Measurements from ENCODE around the gene PNKD.
A peak's percentile ranks its signal among the peaks of the same experiment; 100 is the strongest.

Gene PNKD

GRCh38 chr2:218320704-218321336, 50.5 kb downstream of the PNKD start:
- DNase-seq, result no peak

GRCh38 chr2:218322768-218323525, 52.6 kb downstream of the PNKD start:
- DNase-seq, result peak; percentile 51 to 77

- peak in 1 of 2 donors; percentile 30 for DNase-seq
Observed at GRCh38 chr2:218323526-218324472, 53.5 kb downstream of the PNKD start.

GRCh38 chr2:218325566-218326160, 55.3 kb downstream of the PNKD start:
- no peak for DNase-seq

- no peak for DNase-seq
Observed at GRCh38 chr2:218326315-218326714, 56.0 kb downstream of the PNKD start.

GRCh38 chr2:218327451-218328210, 57.3 kb downstream of the PNKD start:
- DNase-seq, result no peak

GRCh38 chr2:218328294-218328693, 58.0 kb downstream of the PNKD start:
- DNase-seq, result no peak

- no peak for DNase-seq
Observed at GRCh38 chr2:218329027-218329825, 58.9 kb downstream of the PNKD start.

- no peak for DNase-seq
Observed at GRCh38 chr2:218329826-218330593, 59.7 kb downstream of the PNKD start.

- DNase-seq, result no peak
Observed at GRCh38 chr2:218331745-218332144, 61.4 kb downstream of the PNKD start.

GRCh38 chr2:218332288-218332687, 62.0 kb downstream of the PNKD start:
- DNase-seq, result no peak

GRCh38 chr2:218332920-218333645, 62.8 kb downstream of the PNKD start:
- peak; percentile 44 to 91 for DNase-seq

GRCh38 chr2:218334531-218334930, 64.2 kb downstream of the PNKD start:
- DNase-seq, result no peak

- no peak for DNase-seq
Observed at GRCh38 chr2:218340656-218341055, 70.3 kb downstream of the PNKD start.

- DNase-seq, result no peak
Observed at GRCh38 chr2:218341381-218341780, 71.1 kb downstream of the PNKD start.

GRCh38 chr2:218342837-218343236, 72.5 kb downstream of the PNKD start:
- DNase-seq, result no peak

GRCh38 chr2:218343591-218343990, 73.3 kb downstream of the PNKD start:
- no peak for DNase-seq

GRCh38 chr2:218344090-218344754, 73.9 kb downstream of the PNKD start:
- no peak for DNase-seq

- DNase-seq, result no peak
Observed at GRCh38 chr2:218344755-218345417, 74.6 kb downstream of the PNKD start.
